ENCODE results near the gene TMEM131L. TPM values are rescaled to one million over a fixed set of nuclear protein-coding genes. Genes with fewer than 3 reads are reported as not detected.

TMEM131L gene
- total and polyA plus RNA-seq, 2 donors (not counting 3 experiments of a cell fraction or from before 2014, with no cell fraction given) = 7.7 to 21.2 TPM

DNA sequence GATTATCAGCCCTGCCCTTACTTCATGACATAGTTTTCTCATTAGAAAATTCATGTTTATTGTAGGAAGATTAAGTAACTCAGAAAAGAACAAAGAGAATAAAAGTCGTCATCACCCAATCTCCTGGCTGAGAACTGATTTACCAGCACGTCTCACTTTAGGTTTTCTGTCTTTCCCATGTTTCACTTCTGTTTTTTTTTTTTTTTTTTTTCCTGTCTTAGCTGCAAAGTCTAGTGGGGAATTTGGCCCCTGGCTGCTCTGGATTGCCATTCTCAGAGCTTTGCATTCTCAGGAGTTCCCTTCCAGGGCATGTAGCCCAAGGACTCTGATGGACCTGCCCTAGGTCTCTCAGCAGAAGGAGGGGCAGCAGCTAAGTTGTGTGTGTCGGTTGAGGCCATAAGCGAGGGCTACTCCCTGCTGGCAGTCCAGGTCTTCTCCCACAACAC lies 57.8 kb downstream of the TMEM131L start:
- Histone ChIP-seq H3K79me2 (ENCODE audit: control insufficient read depth, insufficient read depth, low read length) (no peaks in the 10 kb centered on the region), H3K27ac (ENCODE audit: insufficient read depth, low read depth, low read length) (no peak overlapping the region), H3K9me1 (replicated peaks; ENCODE audit: control insufficient read depth, extremely low read depth, insufficient read depth, low read length) (no peaks in the 10 kb centered on the region), H3K9me3 (replicated peaks; ENCODE audit: control insufficient read depth, insufficient read depth, low read length) (no peaks in the 10 kb centered on the region), H3K4me3 (replicated peaks in 1 of 3; ENCODE audit: insufficient read depth in 1 of 3, low read depth in 1 of 3, low read length in 3 of 3) (no peak overlapping the region), H3K36me3 (ENCODE audit: control insufficient read depth in 2 of 2, extremely low read depth in 1 of 2, insufficient read depth in 2 of 2, low read length in 2 of 2) (no peaks in the 10 kb centered on the region), H3K4me2 (ENCODE audit: insufficient read depth, low read length) (no peak overlapping the region), H3K4me1 (ENCODE audit: control insufficient read depth, extremely low read depth, insufficient read depth, low read length) (no peaks in the 10 kb centered on the region), H3K27me3 (ENCODE audit: control insufficient read depth in 2 of 2, insufficient read depth in 2 of 2, low read length in 2 of 2) (no peaks in the 10 kb centered on the region), H2AFZ (ENCODE audit: low read depth, low read length) (no peak overlapping the region), H4K20me1 (replicated peaks; ENCODE audit: control insufficient read depth, extremely low read depth, insufficient read depth, low read length) (no peaks in the 10 kb centered on the region), H3K9ac (replicated peaks; ENCODE audit: extremely low read depth, insufficient read depth, low read length) (no peak overlapping the region)
- no TSS peak for BruUV-seq (replicated peaks)
- intact Hi-C loops (cut with micrococcal nuclease) (no loop called here), dilution Hi-C loops (cut with MboI; ENCODE audit: extremely low pct_ligation_motif_present, low sequenced_read_pairs) (no loop called here)
- no peak for DNase-seq (ENCODE audit: low read depth, low spot score)
- TF ChIP-seq FOS (IDR thresholded peaks at IDR 0.05; ENCODE audit: borderline replicate concordance, insufficient read depth, low read length) (no peak), JUN (IDR thresholded peaks at IDR 0.05; ENCODE audit: borderline replicate concordance, insufficient read depth, insufficient read length, low read depth) (no peak), EZH2 (IDR thresholded peaks at IDR 0.05; ENCODE audit: borderline replicate concordance, low read depth, low read length, severe bottlenecking) (no peak), POLR2A (IDR thresholded peaks at IDR 0.05; ENCODE audit: low read depth, low read length) (no peak), GATA2 (IDR thresholded peaks at IDR 0.05; ENCODE audit: insufficient read depth, insufficient read length, low read depth, low read length) (no peak), MAX (IDR thresholded peaks at IDR 0.05; ENCODE audit: insufficient read depth, insufficient read length) (no peak), MYC (IDR thresholded peaks at IDR 0.05; ENCODE audit: low read depth, low read length) (no peak), POLR2AphosphoS5 (IDR thresholded peaks at IDR 0.05; ENCODE audit: insufficient read depth, low read depth, low read length) (no peak)
- POLR2A ChIA-PET = no interaction called here
- no peak for FAIRE-seq
- CTCF ChIA-PET = interaction anchor here (0.6 kb wide), 2 partner anchors 29 to 168 kb away, joined by 3 to 4 read pairs; no protein-coding TSS in a partner anchor

DNA sequence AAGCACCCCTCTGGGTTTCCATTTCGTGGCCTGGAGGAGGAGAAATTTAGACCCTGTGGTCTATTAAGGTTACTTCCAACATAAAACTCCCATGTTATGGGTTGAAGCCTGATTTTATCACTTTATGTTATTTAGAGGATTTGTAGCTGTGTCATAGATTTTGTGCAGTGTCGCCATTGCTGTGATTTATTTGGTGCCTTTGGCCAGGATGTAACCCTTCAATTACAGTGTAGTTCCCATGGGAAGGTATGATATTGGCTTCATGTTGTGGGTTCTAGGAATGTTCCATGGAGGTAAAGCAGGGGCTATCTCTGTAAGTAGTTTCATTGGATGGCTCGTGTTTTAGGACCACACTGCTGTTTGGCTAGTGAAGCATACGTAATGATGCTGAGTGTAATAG lies 58.5 kb downstream of the TMEM131L start:
- Histone ChIP-seq H3K36me3 (ENCODE audit: control insufficient read depth in 2 of 2, extremely low read depth in 1 of 2, insufficient read depth in 2 of 2, low read length in 2 of 2) (no peaks in the 10 kb centered on the region), H3K9ac (replicated peaks; ENCODE audit: extremely low read depth, insufficient read depth, low read length) (no peak overlapping the region), H3K4me2 (ENCODE audit: insufficient read depth, low read length) (no peak overlapping the region), H3K27ac (ENCODE audit: insufficient read depth, low read depth, low read length) (no peak overlapping the region), H3K79me2 (ENCODE audit: control insufficient read depth, insufficient read depth, low read length) (no peaks in the 10 kb centered on the region), H2AFZ (ENCODE audit: low read depth, low read length) (no peak overlapping the region), H3K9me1 (replicated peaks; ENCODE audit: control insufficient read depth, extremely low read depth, insufficient read depth, low read length) (no peaks in the 10 kb centered on the region), H3K9me3 (replicated peaks; ENCODE audit: control insufficient read depth, insufficient read depth, low read length) (no peaks in the 10 kb centered on the region), H4K20me1 (replicated peaks; ENCODE audit: control insufficient read depth, extremely low read depth, insufficient read depth, low read length) (no peaks in the 10 kb centered on the region), H3K4me3 (replicated peaks in 1 of 3; ENCODE audit: insufficient read depth in 1 of 3, low read depth in 1 of 3, low read length in 3 of 3) (no peak overlapping the region), H3K4me1 (ENCODE audit: control insufficient read depth, extremely low read depth, insufficient read depth, low read length) (peaks cover under 1% of the 10 kb centered on the region), H3K27me3 (ENCODE audit: control insufficient read depth in 2 of 2, insufficient read depth in 2 of 2, low read length in 2 of 2) (no peaks in the 10 kb centered on the region)
- no peak for FAIRE-seq
- no TSS peak for BruUV-seq (replicated peaks)
- ChIA-PET CTCF (no interaction called here), POLR2A (no interaction called here)
- dilution Hi-C loops (cut with MboI; ENCODE audit: extremely low pct_ligation_motif_present, low sequenced_read_pairs) = no loop called here
- no peak for TF ChIP-seq GATA2 (IDR thresholded peaks at IDR 0.05; ENCODE audit: insufficient read depth, insufficient read length, low read depth, low read length)
- no peak for TF ChIP-seq POLR2A (IDR thresholded peaks at IDR 0.05; ENCODE audit: low read depth, low read length)
- intact Hi-C loops (cut with micrococcal nuclease) = no loop called here
- no peak for DNase-seq (ENCODE audit: low read depth, low spot score)

Measured in endothelial cell of umbilical vein (primary cell).